SK-N-MC (cell line): Measurements from ENCODE around the gene GALNT5.

Experiments
- EZH2 ChIP-seq: fragments of 200-600 bp; sonication (generic); IDR thresholded peaks from one replicate; pipeline ENCODE4 v1.6.1; 2017; ENCODE audit warnings: antibody characterized with exemption
- FOXP2 ChIP-seq: optimal IDR thresholded peaks from 2 replicates; pipeline ENCODE3; 2011; ENCODE audit warnings: mild to moderate bottlenecking, moderate library complexity; ENCODE audit not compliant: insufficient read depth; ENCODE audit errors: extremely low read length, control extremely low read depth
- POLR2AphosphoS5 ChIP-seq: IDR thresholded peaks from 2 replicates; pipeline ENCODE4 v1.6.1; 2012; ENCODE audit warnings: mild to moderate bottlenecking, low read depth, low read length, borderline replicate concordance

DNA sequence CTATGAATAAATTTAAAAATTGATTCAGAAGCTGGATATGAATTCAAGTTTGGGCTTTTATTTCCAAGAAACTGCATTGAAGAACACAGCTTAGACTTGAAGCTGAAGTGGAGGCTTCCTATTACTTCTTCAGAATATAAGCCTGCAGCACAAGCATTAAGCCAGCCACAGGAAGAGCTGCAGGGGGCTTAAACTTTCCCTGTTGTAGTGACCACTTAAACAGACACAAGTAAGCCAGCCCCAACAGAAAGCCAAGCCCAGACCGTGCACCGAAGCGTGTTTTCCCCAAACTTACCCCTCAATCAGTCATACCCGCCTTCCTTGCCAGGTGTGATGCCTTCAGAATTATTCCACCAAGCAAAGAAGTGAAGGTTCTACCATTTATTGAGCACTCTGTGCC is 39.5 kb downstream of the GALNT5 start:
- TF ChIP-seq EZH2 (no peak), FOXP2 (no peak), POLR2AphosphoS5 (no peak)
